HEK293 (cell line): ENCODE results near the gene RND2.

Source experiments
- CTCF ChIA-PET: fragments of 350-600 bp; formaldehyde crosslinking; extraction: SDS; loops from one replicate; lab custom pipeline; 2021; ENCODE audit warnings: antibody characterized with exemption; lab: Yijun Ruan, JAX
- POLR2A ChIA-PET: fragments of 300-600 bp; formaldehyde crosslinking; extraction: SDS; loops from one replicate; lab custom pipeline; 2020; ENCODE audit warnings: antibody characterized with exemption, inconsistent platforms; lab: Yijun Ruan, JAX
- H3K27ac ChIP-seq: fragments of 200-500 bp; sonication (Bioruptor generic); 2 replicates; pipeline ENCODE4 v1.5.1; 2014; ENCODE audit warnings: low read depth, low read length, control low read depth, inconsistent platforms; ENCODE audit errors: extremely low read depth
- H3K36me3 ChIP-seq, 2 experiments: fragments of 200-500 bp in 1 of 2; sonication (Bioruptor generic) in 1 of 2; 1 replicate in 1 of 2; 2 replicates in 1 of 2; pipeline ENCODE4 v1.5.1; 2014 to 2017; ENCODE audit warnings: inconsistent platforms in 2 of 2, low read length in 2 of 2; ENCODE audit not compliant: control insufficient read depth in 2 of 2, insufficient read depth in 1 of 2
- H3K4me1 ChIP-seq: fragments of 200-500 bp; sonication (Bioruptor generic); 2 replicates; pipeline ENCODE4 v1.5.1; 2014; ENCODE audit warnings: mild to moderate bottlenecking, low read length, inconsistent platforms; ENCODE audit not compliant: control insufficient read depth, insufficient read depth
- H3K4me3 ChIP-seq: 2 replicates; pipeline ENCODE4 v1.5.1; 2011; ENCODE audit warnings: low read depth, mild to moderate bottlenecking, control low read depth, low read length, moderate library complexity
- H3K9me3 ChIP-seq: fragments of 200-500 bp; sonication (Bioruptor generic); 2 replicates; pipeline ENCODE4 v1.5.1; 2014; ENCODE audit warnings: low read depth, low read length, inconsistent platforms; ENCODE audit not compliant: control insufficient read depth, insufficient read depth
- FEZF1 ChIP-seq: fragments of 450-650 bp; formaldehyde crosslinking; IDR thresholded peaks from 2 replicates; pipeline ENCODE4 v1.5.1; 2016; ENCODE audit warnings: missing biosample characterization, missing genetic modification characterization
- IKZF3 ChIP-seq: fragments of 450-650 bp; IDR thresholded peaks from 2 replicates; pipeline ENCODE4 v1.5.0; 2018; ENCODE audit warnings: missing biosample characterization, mild to moderate bottlenecking, missing genetic modification characterization, moderate library complexity
- ZBTB44 ChIP-seq: fragments of 450-650 bp; IDR thresholded peaks from 2 replicates; pipeline ENCODE4 v1.5.1; 2018; ENCODE audit warnings: missing biosample characterization, mild to moderate bottlenecking, missing genetic modification characterization
- ZNF10 ChIP-seq: fragments of 450-650 bp; formaldehyde crosslinking; IDR thresholded peaks from 2 replicates; pipeline ENCODE4 v1.5.1; 2017; ENCODE audit warnings: missing biosample characterization, missing genetic modification characterization
- ZNF416 ChIP-seq: fragments of 450-650 bp; formaldehyde crosslinking; IDR thresholded peaks from 2 replicates; pipeline ENCODE4 v1.5.1; 2016; ENCODE audit warnings: missing biosample characterization, missing genetic modification characterization
- ZNF621 ChIP-seq: fragments of 450-650 bp; formaldehyde crosslinking; IDR thresholded peaks from 2 replicates; pipeline ENCODE4 v1.5.1; 2017; ENCODE audit warnings: missing biosample characterization, missing genetic modification characterization
- ZNF677 ChIP-seq: fragments of 450-650 bp; IDR thresholded peaks from 2 replicates; pipeline ENCODE4 v1.5.0; 2018; ENCODE audit warnings: missing biosample characterization, mild to moderate bottlenecking, missing genetic modification characterization, moderate library complexity
- ZNF768 ChIP-seq: fragments of 450-650 bp; formaldehyde crosslinking; IDR thresholded peaks from 2 replicates; pipeline ENCODE4 v1.5.1; 2018; ENCODE audit warnings: missing biosample characterization, mild to moderate bottlenecking, missing genetic modification characterization
- ZNF777 ChIP-seq: fragments of 450-650 bp; formaldehyde crosslinking; IDR thresholded peaks from 2 replicates; pipeline ENCODE4 v1.5.1; 2017; ENCODE audit warnings: missing biosample characterization, missing genetic modification characterization, borderline replicate concordance
- TF ChIP-seq, protein P1 (sequence below): fragments of 450-650 bp; formaldehyde crosslinking; IDR thresholded peaks from 2 replicates; pipeline ENCODE4 v1.5.1; 2016; ENCODE audit warnings: missing biosample characterization, missing genetic modification characterization
- TF ChIP-seq, protein P2 (sequence below): fragments of 450-650 bp; formaldehyde crosslinking; IDR thresholded peaks from 2 replicates; pipeline ENCODE4 v1.5.1; 2016; ENCODE audit warnings: missing biosample characterization, missing genetic modification characterization
- TF ChIP-seq, protein P3 (sequence below): fragments of 450-650 bp; IDR thresholded peaks from 2 replicates; pipeline ENCODE4 v1.5.1; 2018; ENCODE audit warnings: missing biosample characterization, missing genetic modification characterization
- TF ChIP-seq, protein P4 (sequence below): fragments of 450-650 bp; formaldehyde crosslinking; IDR thresholded peaks from 2 replicates; pipeline ENCODE4 v1.5.1; 2017; ENCODE audit warnings: missing biosample characterization, missing genetic modification characterization

The RND2 gene

DNA sequence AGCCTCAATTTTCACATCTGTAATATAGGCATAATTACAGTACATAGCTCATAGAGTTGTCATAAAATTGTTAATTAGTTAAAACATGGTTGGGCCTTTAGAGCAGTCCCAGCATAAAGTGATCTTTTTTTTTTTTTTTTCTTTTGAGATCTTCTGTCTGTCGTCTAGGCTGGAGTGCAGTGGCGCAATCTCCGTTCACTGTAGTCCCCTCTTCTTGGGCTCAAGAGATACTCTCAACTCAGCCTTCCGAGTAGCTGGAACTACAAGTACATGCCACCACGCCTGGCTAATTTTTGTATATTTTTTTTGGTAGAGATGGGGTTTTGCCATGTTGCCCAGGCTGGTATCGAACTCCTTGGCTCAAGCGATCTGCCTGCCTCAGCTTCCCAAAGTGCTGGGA, 31.0 kb downstream of the RND2 start (continued):
- TF ChIP-seq, protein P1, sequence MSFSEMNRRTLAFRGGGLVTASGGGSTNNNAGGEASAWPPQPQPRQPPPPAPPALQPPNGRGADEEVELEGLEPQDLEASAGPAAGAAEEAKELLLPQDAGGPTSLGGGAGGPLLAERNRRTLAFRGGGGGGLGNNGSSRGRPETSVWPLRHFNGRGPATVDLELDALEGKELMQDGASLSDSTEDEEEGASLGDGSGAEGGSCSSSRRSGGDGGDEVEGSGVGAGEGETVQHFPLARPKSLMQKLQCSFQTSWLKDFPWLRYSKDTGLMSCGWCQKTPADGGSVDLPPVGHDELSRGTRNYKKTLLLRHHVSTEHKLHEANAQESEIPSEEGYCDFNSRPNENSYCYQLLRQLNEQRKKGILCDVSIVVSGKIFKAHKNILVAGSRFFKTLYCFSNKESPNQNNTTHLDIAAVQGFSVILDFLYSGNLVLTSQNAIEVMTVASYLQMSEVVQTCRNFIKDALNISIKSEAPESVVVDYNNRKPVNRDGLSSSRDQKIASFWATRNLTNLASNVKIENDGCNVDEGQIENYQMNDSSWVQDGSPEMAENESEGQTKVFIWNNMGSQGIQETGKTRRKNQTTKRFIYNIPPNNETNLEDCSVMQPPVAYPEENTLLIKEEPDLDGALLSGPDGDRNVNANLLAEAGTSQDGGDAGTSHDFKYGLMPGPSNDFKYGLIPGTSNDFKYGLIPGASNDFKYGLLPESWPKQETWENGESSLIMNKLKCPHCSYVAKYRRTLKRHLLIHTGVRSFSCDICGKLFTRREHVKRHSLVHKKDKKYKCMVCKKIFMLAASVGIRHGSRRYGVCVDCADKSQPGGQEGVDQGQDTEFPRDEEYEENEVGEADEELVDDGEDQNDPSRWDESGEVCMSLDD (tag by site-specific recombination) = no peak
- no peak for TF ChIP-seq ZNF777 (tag by site-specific recombination)
- TF ChIP-seq, protein P2, sequence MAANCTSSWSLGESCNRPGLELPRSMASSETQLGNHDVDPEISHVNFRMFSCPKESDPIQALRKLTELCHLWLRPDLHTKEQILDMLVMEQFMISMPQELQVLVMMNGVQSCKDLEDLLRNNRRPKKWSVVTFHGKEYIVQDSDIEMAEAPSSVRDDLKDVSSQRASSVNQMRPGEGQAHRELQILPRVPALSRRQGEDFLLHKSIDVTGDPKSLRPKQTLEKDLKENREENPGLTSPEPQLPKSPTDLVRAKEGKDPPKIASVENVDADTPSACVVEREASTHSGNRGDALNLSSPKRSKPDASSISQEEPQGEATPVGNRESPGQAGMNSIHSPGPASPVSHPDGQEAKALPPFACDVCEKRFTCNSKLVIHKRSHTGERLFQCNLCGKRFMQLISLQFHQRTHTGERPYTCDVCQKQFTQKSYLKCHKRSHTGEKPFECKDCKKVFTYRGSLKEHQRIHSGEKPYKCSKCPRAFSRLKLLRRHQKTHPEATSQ = no peak

DNA sequence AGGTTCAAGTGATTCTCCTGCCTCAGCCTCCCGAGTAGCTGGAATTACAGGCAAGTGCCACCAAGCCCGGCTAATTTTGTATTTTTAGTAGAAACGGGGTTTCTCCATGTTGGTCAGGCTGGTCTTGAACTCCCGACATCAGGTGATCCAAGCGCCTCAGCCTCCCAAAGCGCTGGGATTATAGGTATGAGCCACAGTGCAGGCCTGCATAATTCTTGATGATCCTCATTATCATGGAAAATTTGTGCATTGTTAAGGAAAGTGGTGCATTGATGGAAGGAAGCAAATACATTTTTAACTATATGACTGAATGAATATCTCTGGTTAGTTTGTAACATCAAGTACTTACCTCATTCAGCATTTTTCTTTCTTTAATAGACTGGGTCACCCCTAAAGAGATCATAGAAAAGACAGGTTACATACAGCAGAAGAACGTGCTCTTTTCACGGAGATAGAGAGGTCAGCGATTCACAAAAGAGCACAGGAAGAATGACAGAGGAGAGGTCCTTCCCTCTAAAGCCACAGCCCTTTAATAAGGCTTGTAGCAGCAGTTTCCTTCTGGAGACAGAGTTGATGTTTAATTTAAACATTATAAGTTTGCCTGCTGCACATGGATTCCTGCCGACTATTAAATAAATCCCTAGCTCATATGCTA, 38.1 kb downstream of the RND2 start:
- no peak overlapping the region for H3K4me3 ChIP-seq
- no peaks in the 10 kb centered on the region for H3K9me3 ChIP-seq
- TF ChIP-seq ZNF621 (tag by site-specific recombination) = no peak
- TF ChIP-seq ZBTB44 (tag by site-specific recombination) = no peak
- no peak for TF ChIP-seq ZNF677 (tag by site-specific recombination)
- TF ChIP-seq FEZF1 (tag by site-specific recombination) = no peak
- TF ChIP-seq, protein P3, sequence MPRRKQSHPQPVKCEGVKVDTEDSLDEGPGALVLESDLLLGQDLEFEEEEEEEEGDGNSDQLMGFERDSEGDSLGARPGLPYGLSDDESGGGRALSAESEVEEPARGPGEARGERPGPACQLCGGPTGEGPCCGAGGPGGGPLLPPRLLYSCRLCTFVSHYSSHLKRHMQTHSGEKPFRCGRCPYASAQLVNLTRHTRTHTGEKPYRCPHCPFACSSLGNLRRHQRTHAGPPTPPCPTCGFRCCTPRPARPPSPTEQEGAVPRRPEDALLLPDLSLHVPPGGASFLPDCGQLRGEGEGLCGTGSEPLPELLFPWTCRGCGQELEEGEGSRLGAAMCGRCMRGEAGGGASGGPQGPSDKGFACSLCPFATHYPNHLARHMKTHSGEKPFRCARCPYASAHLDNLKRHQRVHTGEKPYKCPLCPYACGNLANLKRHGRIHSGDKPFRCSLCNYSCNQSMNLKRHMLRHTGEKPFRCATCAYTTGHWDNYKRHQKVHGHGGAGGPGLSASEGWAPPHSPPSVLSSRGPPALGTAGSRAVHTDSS (tag by site-specific recombination) = no peak
- TF ChIP-seq, protein P4, sequence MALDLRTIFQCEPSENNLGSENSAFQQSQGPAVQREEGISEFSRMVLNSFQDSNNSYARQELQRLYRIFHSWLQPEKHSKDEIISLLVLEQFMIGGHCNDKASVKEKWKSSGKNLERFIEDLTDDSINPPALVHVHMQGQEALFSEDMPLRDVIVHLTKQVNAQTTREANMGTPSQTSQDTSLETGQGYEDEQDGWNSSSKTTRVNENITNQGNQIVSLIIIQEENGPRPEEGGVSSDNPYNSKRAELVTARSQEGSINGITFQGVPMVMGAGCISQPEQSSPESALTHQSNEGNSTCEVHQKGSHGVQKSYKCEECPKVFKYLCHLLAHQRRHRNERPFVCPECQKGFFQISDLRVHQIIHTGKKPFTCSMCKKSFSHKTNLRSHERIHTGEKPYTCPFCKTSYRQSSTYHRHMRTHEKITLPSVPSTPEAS (tag by site-specific recombination) = no peak
- TF ChIP-seq ZNF768 (tag by site-specific recombination) = no peak
- TF ChIP-seq ZNF10 (tag by site-specific recombination) = no peak
- no peak for TF ChIP-seq ZNF416
- no peak for TF ChIP-seq IKZF3 (tag by site-specific recombination)
- no peak overlapping the region for H3K27ac ChIP-seq
- ChIA-PET POLR2A (no interaction called here), CTCF (no interaction called here)
- peaks cover 66 to 83% of the 10 kb centered on the region in 2 experiments for H3K36me3 ChIP-seq
- H3K4me1 ChIP-seq = no peaks in the 10 kb centered on the region
